HG02678 (cell line): ENCODE results near the gene COG5.

Experiments
- ATAC-seq: cut with Tn5 transposase; IDR thresholded peaks from one replicate; pipeline ENCODE4 v1.9.1; 2021; ENCODE audit warnings: mild to moderate bottlenecking, moderate library complexity; ENCODE audit not compliant: unreplicated experiment

COG5 gene

DNA sequence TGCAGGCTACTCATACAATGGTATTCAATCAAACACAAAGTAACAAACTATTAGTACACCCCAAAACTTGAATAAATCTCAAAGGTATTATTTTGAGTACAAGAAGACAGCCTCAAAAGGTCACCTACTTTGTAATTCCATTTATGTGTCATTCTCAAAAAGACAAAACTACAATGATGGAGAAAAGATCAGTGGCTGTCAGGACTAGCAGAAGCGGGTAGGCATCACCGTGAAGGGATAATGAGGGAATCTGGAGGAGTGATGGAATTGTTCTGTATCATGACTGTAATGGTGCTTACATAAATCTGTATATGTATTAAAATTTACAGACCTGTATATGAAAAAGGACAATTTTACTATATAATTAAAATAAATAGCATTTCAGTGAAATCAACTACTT, 37.0 kb downstream of the COG5 start:
- no peak for ATAC-seq

DNA sequence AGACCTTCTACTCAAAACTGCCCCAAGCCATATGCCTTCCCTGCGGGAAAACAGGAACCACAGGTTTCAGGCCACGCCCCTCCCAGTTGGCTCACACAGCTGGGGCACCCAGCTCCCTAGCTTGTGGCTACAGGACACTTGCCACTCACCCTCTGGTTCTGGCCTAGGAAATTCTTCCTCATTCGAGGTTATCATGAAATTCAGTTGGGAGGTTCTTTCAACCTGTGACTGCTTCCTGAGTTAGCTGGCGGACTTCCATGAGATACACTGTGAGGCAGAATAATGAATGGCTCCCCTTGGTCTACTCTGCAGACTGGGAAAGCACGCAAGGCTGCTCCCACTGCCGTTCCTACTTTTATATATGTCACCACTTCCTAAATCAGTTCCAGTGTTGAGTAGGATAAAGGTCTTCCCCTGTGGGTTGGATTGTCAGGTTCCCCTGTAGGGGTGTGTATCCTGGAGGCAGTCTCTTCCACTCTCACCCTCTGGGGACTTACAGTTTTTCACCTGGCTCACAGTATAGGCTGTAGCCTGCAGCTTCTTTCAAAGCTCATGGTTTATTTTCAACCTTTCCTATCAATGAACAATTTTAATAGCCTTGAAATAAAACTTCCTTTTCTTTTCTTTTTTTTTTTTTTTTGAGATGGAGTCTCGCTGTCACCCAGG, 56.9 kb downstream of the COG5 start:
- no peak for ATAC-seq

DNA sequence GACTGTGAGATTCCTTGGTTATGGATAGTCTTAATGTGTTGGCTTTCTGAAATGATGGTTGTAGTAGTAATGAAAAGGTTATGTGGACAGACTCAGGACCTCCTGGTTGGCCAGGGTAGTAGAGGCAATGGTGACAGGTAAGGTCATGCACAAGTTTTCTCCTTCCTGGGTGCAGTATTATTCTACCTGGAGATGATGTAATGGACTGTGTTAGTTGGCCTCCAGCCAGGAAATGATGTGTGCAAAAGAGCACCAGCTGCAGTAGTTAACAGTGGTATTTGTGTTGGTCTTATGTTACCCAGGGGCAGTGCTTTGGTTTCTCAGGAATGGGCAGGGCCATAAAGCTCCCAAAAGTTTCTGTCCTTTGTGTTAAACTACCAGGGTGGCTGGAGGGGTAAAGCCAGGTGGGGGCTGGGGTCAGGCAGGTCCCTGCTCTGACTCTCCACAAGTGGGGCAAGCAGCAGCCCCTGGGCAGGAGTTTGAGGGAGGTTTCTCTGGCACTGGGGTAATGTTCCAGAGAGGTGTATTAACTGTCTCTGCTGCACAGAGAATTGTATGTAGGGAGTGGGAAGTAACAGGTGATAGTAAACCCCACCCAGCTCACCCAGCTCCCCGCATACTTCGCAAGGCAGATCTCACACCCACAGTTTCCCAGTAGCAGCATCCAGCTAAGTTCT, 57.6 kb downstream of the COG5 start:
- no peak for ATAC-seq

DNA sequence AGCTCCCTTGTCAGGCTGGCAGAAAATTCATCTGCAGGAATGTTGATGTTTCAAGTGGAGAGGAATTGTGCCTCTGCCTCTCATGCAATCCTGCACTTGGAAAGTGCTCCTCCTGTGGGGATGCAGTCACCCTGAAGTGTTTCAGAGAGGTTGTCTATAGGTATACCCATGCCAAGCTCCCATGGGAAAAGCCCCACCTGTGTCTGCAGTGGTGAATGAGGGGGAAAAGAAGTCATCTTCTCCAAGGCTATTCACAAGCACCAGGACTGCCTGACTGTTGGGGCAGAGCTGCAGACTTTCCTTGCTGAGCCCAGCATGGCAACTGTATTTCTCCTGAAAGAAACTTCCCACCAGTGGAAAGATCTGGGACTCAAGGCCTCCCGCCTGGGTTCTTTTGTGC, 58.4 kb downstream of the COG5 start:
- ATAC-seq: no peak

DNA sequence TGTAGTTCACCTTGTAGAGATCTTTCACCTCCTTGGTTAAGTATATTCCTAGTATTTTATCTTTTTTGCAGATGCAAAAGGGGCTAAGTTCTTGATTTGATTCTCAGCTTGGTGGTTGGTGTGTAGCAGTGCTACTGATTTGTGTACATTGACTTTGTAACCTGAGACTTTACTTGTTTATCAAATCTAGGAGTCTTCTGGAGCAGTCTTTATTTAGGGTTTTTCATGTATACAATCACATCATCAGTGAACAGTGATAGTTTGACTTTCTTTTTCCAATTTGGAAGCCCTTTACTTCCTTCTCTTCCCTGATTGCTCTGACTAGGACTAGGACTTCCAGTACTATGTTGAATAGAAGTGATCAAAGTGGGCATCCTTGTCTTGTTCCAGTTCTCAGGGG, 60.0 kb downstream of the COG5 start:
- no peak for ATAC-seq

DNA sequence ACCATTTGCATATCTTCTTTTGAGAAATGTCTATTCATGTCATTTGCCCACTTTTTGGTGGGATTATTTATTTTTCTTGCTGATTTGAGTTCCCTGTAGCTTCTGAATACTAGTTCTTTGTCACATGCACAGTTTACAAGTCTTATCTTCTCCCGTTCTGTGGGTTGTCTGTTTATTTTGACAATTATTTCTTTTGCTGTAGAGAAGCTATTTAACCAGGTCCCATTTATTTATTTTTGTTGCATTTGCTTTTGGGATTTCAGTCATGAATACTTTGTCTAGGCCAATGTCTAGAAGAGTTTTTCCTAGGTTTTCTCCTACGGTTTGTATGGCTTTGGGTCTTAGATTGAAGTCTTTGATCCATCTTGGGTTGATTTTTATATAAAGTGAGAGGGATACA, 60.9 kb downstream of the COG5 start:
- ATAC-seq: no peak

DNA sequence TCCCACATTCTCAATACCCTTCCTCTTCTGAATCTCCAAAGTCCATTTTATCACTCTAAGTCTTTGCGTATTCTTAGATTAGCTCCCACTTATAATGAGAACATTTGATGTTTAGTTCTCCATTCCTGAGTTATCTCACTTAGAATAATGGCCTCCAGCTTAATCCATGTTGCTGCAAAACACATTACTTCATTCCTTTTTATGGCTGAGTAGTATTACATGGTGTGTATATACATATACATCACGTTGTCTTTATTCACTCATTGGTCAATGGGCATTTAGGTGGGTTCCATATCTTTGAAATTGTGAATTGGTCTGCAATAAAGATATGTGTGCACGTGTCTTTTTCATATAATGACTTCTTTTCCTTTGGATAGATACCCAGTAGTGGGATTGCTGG, 61.6 kb downstream of the COG5 start:
- ATAC-seq: no peak

DNA sequence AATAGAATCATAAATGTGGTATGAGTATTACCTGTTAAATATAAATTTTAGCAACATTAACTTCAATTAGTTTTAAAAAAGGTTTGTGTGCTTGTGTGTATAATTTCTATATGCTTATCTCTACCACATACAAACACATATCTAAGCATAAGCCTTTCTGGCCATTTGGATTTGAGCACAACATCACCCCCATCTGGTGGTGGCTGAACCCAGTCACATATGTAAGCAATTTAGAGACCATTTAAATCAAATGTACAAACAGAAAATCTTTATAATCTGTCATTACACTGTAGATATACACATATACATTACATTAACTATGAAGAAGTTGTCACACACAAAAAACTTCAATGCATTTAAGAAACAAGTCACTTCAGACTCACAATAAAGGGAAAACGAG, 62.1 kb downstream of the COG5 start:
- ATAC-seq: no peak

DNA sequence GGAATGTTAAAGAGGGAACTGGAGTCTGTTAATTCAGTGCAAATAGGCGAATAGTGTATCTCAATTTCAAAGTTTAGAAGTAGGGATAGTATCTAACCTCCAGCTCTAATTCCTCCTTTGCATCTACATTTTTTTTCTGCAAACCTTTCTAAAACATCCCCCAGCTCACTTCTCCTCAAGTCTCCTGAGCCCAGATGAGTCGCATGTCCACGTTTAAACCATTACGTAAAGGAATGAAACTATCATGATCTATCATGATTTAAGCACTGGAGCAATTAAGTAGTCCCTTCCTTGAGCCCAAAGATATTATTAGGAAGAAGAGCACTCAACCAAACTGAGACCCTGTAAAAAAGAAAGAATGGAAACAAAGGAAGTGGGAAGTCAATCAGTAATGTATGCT, 64.0 kb downstream of the COG5 start:
- no peak for ATAC-seq

DNA sequence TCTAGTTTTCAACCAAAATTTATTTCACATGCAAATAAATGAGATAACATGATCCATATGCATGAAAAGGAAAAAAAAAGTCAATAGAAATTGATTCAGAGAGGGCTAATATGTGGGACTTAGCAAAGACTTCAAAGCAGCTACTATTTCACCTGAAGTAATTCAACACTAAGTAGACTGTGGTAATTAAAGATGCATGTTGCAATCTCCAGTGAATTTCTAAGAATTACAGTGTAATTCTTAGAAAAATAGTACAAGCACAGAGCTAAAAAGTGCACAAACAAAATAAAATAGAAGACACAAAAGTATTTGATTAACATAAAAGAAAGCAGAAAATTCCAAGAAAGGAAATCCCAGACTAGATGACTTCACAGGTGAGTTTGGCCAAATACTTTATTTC, 68.2 kb downstream of the COG5 start:
- ATAC-seq: no peak

DNA sequence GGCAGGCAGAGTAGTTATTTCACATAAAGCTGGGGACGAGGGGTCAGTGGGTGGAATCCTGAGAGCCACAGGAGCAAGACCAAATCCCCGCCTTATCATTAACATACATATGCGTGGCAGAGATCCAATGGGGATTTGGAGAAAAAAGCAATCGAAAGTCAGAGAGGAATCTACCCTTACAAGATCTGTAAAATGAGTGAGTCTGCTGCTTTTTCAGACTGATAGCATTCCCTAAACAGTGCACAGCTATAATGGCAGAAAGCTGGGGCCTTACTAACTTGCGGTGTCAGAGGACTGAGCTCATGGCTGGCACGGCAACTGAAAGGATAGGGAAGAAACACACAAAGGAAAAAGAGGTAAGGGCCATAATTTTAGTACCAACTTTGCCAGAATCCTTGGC, 68.8 kb downstream of the COG5 start:
- no peak for ATAC-seq

DNA sequence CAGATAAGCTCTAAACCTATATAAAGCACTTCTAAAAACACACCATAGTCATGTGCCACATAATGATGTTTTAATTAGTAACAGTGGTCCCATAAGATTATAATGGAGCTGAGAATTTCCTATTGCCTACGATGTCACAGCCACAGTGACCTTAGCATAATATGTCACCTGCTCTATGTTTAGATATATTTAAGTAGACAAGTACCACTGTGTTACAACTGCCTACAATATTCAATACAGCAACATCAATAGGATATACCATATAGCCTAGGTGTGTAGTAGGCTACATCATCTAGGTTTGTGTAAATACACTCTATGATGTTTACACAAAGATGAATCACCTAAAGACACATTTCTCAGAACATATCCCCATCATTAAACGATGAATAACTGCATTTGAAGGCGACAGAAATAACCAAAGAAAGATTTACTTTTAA, 69.4 kb downstream of the COG5 start:
- no peak for ATAC-seq

DNA sequence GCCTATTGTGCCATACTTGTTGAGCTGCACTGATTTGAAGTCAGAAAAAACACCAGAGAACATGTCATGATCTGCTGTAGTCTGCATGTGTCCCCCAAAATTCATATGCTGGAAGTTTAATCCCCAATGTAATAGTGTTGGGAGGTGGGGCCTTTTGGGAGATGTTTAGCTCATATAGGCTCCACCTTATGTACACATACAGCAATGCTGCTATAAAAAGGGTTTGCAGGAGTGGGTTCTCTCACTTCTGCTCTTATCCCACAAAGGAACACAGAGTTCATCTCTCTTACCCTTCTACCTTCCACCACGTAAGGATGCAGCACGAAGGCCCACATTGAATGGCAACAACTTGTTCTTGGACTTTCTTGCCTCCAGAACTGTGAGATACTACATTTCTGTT, 70.8 kb downstream of the COG5 start:
- ATAC-seq: no peak

DNA sequence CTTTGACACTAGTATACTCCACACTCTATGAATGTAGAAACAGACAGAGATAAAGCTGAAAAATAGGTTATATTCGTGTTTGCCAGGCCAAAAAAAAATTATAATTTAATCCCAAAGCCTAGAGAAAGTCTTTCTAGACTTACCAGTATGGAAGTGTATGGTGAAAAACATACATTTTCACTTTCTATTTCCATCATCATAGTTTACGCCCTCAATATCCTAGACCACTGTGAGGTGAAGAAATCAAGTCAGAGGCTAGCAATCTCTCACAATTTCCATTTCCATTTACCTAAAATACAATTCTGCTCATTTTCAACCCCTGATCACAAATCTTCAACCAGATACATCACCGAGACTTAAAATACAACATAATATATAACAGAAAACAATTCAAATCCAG, 77.7 kb downstream of the COG5 start:
- no peak for ATAC-seq

DNA sequence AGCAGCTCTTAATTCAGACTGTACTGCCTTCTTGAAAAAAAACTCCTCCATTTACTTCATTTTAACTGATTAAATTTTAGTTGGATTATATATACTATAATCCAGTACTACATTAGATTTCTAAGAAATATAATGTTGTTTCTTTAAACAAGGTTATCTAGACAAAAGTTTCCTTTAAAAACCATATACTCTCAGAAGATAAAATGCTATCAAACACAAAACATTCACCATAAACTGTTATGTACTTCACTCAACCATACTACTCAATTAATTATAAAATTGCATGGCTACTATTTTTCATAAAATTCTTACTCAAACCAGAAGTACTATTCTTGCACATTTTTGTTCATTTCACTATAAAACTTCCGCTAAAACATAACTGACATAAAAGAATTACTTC, 81.1 kb downstream of the COG5 start:
- no peak for ATAC-seq

DNA sequence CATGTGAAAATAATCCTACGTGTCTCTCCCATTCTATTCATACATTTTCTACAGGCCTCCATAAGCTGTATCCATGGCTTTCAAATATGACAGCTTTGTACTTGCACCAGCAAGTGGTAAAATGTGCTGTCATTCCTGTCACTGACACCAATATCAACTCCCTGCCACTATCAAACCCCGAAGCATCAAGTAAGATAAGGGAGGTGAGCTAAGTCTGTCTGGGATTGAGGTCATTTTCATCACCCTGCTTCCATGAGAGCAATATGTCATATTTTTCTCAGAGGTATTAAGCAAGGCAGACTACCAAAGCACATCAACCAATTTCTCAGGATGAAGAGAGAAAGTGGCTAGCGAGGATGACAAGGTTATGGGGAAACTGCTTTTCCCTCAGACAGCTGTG, 82.8 kb downstream of the COG5 start:
- no peak for ATAC-seq

DNA sequence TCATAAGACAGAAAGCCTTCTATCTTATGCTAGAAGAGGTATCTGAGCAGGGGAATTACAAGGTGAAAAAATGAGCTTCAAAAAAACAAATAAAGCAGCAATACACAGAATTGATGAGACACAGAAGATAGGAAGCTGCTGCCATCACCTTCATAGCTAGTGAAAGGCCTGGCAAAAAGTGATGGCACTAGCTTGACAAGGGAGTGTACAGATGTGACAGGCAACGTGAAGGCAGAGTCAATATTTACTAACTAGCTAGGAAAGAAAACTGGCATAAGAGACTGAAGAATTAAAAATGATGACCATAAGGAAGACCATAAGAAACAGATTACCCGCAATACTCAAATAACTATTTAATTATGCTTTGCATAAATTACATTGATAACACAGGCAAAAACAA, 84.4 kb downstream of the COG5 start:
- ATAC-seq: no peak

DNA sequence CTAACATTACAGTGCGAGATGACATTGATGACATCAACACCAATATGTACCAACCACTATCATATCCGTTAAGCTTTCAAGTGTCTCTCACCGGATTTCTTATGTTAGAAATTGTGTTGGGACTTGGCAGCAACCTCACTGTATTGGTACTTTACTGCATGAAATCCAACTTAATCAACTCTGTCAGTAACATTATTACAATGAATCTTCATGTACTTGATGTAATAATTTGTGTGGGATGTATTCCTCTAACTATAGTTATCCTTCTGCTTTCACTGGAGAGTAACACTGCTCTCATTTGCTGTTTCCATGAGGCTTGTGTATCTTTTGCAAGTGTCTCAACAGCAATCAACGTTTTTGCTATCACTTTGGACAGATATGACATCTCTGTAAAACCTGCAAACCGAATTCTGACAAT, 89.6 kb downstream of the COG5 start:
- ATAC-seq: no peak

DNA sequence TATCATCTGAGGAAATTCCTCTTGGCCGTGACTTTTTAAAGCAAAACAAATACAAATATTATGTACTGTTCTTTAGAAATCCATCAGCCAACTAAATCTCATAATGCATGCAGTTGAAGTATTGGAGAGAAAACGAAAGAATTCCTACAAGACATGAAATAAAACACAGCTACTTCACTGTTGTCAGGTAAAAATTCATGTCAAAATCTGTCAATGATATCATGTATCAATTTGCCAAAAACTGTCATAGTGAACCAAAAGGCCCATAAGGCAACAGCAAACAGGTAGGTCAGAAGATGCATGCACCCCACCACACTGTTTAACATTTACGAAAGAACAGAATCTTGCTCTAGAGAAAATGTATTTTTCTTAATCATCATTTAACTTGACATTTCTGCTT, 91.6 kb downstream of the COG5 start:
- no peak for ATAC-seq

DNA sequence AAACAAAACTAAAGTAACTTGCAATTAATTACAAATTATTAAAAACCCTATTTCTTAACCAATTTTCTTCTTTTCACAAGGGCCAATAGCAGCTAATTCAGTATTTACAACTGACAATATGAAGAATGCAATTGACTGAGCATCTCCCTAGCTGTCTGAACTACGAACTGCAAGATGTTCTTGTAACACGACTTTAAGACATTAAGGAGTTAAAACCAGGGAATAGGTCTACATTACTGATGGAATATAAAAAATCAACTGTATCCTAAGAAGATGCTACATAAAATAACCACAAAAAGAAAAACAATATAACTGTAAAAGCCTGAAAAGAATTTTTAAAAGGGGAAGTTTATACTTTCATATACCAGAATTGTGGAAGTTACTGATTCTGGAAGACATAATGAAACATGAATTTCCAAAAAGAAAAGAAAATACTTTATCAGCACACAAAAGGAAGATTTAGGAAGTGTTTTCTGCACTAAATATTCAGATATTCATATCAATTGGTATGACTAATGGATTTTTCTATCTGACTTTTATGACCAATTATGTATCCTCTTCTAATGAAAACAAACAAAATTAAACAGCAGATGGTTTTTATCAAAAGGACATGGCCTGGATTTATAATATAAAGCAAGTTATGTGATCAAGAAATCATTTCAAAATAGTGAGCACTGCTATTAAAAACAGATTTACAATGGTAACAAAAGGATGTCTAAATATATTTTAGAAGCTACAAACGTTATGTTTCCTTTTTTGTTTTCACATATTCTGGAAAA, 92.2 kb downstream of the COG5 start:
- ATAC-seq: no peak

DNA sequence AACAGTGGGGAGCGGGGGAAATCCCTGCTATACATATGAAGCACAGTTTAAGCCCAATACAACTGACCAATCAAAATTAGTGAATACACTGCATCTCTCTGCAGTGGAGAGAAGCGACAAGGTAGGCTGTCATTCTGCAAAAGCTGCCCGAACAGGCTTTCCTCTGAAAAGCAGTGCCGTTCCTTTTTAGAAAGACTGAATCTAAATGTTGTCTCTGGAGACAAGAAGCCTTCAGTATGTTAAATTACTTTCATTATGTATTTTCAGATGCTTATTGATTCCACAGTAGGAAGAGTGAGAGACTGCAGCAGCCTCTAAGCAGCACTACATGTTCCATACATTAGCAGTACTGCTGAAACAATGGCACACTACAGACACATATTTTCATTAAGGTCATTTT, 93.8 kb downstream of the COG5 start, which contains the start of gene GPR22:
Gene GPR22 (plus strand): TSS at position 129 of the 400 bp plus-strand sequence. CDS start 4,004 bp downstream, outside the sequence.
- ATAC-seq: no peak

DNA sequence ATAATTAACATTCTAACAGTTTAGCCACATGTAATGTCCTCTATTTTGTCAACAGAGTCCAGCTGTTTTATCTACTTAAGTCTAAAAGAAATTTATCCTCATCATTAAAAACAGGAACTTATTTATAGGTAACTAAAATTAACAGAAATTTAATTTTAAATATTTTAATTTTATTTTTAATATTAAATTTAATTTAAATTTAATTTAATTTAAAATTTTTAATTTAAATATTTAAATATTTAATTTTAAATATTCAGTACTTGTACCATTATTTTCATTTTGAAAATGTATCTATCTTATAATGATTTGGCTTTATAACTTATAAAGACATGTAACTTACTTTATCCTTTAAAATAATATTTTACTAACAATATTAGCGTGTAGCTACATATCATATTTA, 94.9 kb downstream of the COG5 start:
- ATAC-seq: no peak
